WTC11 (cell line): ENCODE data around the gene TXNRD1.

Source experiments
- CTCF ChIP-seq: fragments of 200-600 bp; IDR thresholded peaks from 2 replicates; pipeline ENCODE4 v1.8.0; 2022; ENCODE audit warnings: antibody characterized with exemption
- ETV6 ChIP-seq: sonication (generic); formaldehyde crosslinking; IDR thresholded peaks from 2 replicates; pipeline ENCODE4 v1.8.1; 2022; ENCODE audit warnings: mild to moderate bottlenecking, missing genetic modification reagents

GRCh38 chr12:104304261-104305009 is 88.9 kb downstream of the TXNRD1 start:
- TF ChIP-seq CTCF (no peak), ETV6 (CRISPR knock-in tag) (no peak)
